Breast epithelium (tissue), 4 donors: Measurements from ENCODE around the gene GRIN1. TPM values are rescaled to one million over a fixed set of nuclear protein-coding genes. Genes with fewer than 3 reads are reported as not detected.
"Not testable (repeated sequence)": the region's sequence is repeated elsewhere in the genome, so short reads cannot be mapped to it uniquely, and the experiment has no call there.

ENCODE experiments used
- DNase-seq, 2 donors: peaks; one replicate each; pipeline ENCODE4 v3.0.0-alpha.2; 2019; ENCODE audit warnings: low spot score in 2 of 2
- H3K27ac ChIP-seq, 2 donors: fragments of 200-600 bp; sonication (generic) in 1 of 2; one replicate each; pipeline ENCODE4 v1.5.1; 2016 to 2019; ENCODE audit warnings: mild to moderate bottlenecking in 1 of 2
- H3K27me3 ChIP-seq, 2 donors: fragments of 200-600 bp; sonication (generic) in 1 of 2; one replicate each; pipeline versions ENCODE4 v1.5.1 to v1.6.0; 2017 to 2019; ENCODE audit warnings: control low read depth in 1 of 2, mild to moderate bottlenecking in 1 of 2
- H3K36me3 ChIP-seq: fragments of 200-600 bp; one replicate; pipeline ENCODE4 v1.5.1; 2019
- H3K4me1 ChIP-seq, 2 donors: fragments of 200-600 bp; sonication (generic); one replicate each; pipeline ENCODE4 v1.5.1; 2016 to 2019; ENCODE audit warnings: control low read depth in 1 of 2
- H3K4me3 ChIP-seq, 3 donors: fragments of 200-600 bp; sonication (generic); 1 replicate in 2 of 3; 2 replicates in 1 of 3; pipeline ENCODE4 v1.5.1; 2016 to 2019; ENCODE audit warnings: mild to moderate bottlenecking in 3 of 3, moderate library complexity in 2 of 3
- H3K9me3 ChIP-seq, 2 donors: fragments of 200-600 bp; sonication (generic) in 1 of 2; one replicate each; pipeline ENCODE4 v1.5.1; 2016 to 2019; ENCODE audit warnings: control low read depth in 1 of 2
- POLR2A ChIP-seq: fragments of 450-650 bp; IDR thresholded peaks from one replicate; pipeline ENCODE4 v1.6.1; 2016; ENCODE audit warnings: antibody characterized with exemption, mild to moderate bottlenecking, moderate library complexity
- POLR2AphosphoS5 ChIP-seq, 3 donors: sonication (generic); formaldehyde crosslinking; IDR thresholded peaks; one replicate each; pipeline ENCODE4 v1.6.1; 2017; ENCODE audit warnings: antibody characterized with exemption in 3 of 3
- intact Hi-C: fragments of 100-400 bp; cut with DNase I; formaldehyde crosslinking; loops from one replicate; pipeline ENCODE4 v1.15.1; 2023; ENCODE audit warnings: low total_unique reads
- total RNA-seq, 3 donors: library from RNA; depleted of rRNA; stranded (reverse); fragments of >200 nt; gene quantifications; one replicate each; pipeline ENCODE4 v1.1.0, GENCODE V29; 2016
- TF ChIP-seq, protein P1 (sequence below), 3 donors: fragments of 450-650 bp; IDR thresholded peaks; one replicate each; pipeline ENCODE4 v1.5.1; 2016 to 2017; ENCODE audit warnings: antibody characterized with exemption in 3 of 3, mild to moderate bottlenecking in 3 of 3, moderate library complexity in 3 of 3

Gene GRIN1
- total RNA-seq, 3 donors from 2014 or later = 1.3 to 1.9 TPM; not detected in 1

DNA sequence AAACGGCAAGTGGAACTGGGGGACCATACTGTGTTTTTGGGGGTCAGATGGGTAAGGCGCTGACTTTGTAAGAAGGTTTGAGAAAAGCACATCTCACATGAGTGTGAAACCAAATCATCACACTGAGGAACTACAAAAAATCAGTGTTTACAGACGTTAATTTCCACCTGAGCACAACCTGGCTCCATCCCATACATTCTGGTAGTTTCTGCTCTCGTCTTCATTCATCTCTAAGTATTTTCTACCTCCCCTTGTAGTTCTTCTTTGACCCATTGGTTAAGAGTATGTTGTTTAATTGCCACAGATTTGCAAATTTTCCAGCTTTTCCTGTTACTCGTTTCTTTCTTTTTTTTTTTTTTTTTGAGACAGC, 15.5 kb upstream of the GRIN1 start:
- intact Hi-C loops = no loop called here
- Histone ChIP-seq H3K9me3 (no peaks in the 10 kb centered on the region), H3K4me1 (peaks cover 0 to 8% of the 10 kb centered on the region in 2 donors), H3K27ac (no peak overlapping the region), H3K36me3 (no peaks in the 10 kb centered on the region), H3K4me3 (no peak overlapping the region), H3K27me3 (no peaks in the 10 kb centered on the region)
- TF ChIP-seq POLR2A (no peak), POLR2AphosphoS5 (IDR thresholded peaks at IDR 0.05) (no peak)
- TF ChIP-seq, protein P1, sequence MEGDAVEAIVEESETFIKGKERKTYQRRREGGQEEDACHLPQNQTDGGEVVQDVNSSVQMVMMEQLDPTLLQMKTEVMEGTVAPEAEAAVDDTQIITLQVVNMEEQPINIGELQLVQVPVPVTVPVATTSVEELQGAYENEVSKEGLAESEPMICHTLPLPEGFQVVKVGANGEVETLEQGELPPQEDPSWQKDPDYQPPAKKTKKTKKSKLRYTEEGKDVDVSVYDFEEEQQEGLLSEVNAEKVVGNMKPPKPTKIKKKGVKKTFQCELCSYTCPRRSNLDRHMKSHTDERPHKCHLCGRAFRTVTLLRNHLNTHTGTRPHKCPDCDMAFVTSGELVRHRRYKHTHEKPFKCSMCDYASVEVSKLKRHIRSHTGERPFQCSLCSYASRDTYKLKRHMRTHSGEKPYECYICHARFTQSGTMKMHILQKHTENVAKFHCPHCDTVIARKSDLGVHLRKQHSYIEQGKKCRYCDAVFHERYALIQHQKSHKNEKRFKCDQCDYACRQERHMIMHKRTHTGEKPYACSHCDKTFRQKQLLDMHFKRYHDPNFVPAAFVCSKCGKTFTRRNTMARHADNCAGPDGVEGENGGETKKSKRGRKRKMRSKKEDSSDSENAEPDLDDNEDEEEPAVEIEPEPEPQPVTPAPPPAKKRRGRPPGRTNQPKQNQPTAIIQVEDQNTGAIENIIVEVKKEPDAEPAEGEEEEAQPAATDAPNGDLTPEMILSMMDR (IDR thresholded peaks at IDR 0.05) = no peak
- DNase-seq = no peak

DNA sequence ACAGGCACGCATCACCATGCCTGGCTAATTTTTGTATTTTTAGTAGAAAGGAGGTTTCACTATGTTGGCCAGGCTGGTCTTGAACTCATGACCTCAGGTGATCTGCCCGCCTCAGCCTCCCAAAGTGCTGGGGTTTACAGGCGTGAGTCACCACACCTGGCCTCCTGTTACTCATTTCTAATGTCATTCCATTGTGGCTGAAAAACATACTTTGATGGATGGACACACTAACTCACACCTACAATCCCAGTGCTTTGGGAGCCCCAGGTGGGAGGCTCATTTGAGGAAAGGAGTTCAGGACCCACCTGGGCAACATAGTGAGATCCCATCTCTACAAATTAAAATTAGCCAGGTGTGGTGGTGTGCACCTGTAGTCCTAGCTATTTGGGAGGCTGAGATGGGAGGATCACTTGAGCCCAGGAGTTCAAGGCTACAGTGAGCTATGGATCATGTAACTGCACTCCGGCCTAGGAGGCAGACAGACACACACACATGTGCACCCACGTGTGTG, 14.9 kb upstream of the GRIN1 start:
- H3K27me3 ChIP-seq, H3K9me3 ChIP-seq, DNase-seq, H3K4me3 ChIP-seq, H3K27ac ChIP-seq, H3K36me3 ChIP-seq, intact Hi-C loops: not testable (repeated sequence)
- peaks cover 0 to 13% of the 10 kb centered on the region in 2 donors for H3K4me1 ChIP-seq

DNA sequence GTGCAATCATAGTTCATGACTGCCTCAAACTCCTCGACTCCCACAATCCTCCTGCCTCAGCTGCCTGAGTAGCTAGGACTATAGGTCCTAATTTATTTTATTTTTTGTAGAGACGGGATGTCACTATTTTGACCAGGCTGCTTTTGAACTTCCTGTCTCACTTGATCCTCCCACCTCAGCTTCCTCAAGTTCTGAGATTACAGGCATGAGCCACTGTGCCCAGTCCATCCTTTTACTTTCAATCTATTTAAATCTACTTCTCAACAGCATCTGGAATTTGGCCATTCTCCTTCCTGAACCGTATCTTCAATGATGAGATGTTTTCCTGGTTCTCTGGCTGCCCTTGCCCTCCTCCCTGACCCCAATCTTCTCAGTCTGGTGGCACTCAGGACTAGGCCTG, 12.2 kb upstream of the GRIN1 start:
- intact Hi-C loops = no loop called here
- Histone ChIP-seq H3K9me3 (peaks cover 0 to 11% of the 10 kb centered on the region in 2 donors), H3K4me1 (peaks cover 0 to 13% of the 10 kb centered on the region in 2 donors), H3K27ac (peak overlapping the region; percentile 75 to 82), H3K36me3 (no peaks in the 10 kb centered on the region), H3K27me3 (no peaks in the 10 kb centered on the region), H3K4me3 (peak overlapping the region in 2 of 3 donors; percentile 28 to 82)
- DNase-seq = no peak
- TF ChIP-seq POLR2A (no peak), POLR2AphosphoS5 (IDR thresholded peaks at IDR 0.05) (no peak)
- TF ChIP-seq, protein P1 (IDR thresholded peaks at IDR 0.05) = no peak

DNA sequence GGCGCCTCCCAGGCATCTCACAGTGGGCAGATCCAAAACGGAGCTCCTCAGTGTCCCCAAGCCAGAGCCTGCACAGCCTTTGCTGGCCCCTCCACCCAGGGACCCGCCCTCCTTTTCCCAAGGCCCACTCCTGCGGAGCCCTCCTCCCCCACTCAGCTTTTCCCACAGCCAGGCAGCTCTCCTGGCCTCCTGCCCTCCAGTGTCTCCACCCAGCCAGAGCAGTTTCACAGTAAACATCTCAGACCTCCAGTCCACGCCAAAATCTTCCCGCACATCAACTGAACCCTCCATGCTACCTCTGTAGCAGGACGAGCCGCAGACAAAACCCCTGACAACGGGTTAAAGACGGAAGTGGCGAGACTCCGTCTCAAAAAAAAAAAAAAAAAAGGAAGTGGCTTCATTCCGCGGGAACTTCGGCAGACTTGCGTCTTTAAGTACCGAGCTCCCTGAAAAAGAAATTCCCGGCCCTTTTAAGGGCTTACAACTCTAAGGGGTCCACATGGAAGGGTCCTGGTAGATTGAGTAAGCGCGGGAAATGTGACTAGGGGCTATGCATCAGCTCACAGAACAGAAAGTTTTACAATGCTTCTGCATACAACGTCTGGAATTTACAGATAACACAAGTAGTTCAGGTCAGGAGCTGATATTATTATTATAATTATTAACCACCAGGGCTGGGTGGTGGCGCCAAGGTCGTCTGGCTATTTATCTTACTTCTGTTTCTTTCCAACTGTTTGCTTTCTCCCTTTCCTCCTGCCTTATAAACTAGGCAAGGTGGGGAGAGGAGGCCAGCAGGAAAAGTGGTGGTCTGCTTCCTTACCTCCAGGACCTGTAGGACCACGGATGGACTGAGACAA, 11.4 kb upstream of the GRIN1 start:
- intact Hi-C loops = no loop called here
- H3K36me3 ChIP-seq = no peaks in the 10 kb centered on the region
- H3K4me1 ChIP-seq = peaks cover 0 to 13% of the 10 kb centered on the region in 2 donors
- DNase-seq = no peak
- no peaks in the 10 kb centered on the region for H3K27me3 ChIP-seq
- TF ChIP-seq, protein P1 (IDR thresholded peaks at IDR 0.05) = no peak
- TF ChIP-seq POLR2AphosphoS5 (IDR thresholded peaks at IDR 0.05) (no peak), POLR2A (no peak)
- peaks cover 0 to 11% of the 10 kb centered on the region in 2 donors for H3K9me3 ChIP-seq
- H3K27ac ChIP-seq = peak overlapping the region; percentile 75 to 82
- H3K4me3 ChIP-seq = peak overlapping the region in 2 of 3 donors; percentile 28 to 82

DNA sequence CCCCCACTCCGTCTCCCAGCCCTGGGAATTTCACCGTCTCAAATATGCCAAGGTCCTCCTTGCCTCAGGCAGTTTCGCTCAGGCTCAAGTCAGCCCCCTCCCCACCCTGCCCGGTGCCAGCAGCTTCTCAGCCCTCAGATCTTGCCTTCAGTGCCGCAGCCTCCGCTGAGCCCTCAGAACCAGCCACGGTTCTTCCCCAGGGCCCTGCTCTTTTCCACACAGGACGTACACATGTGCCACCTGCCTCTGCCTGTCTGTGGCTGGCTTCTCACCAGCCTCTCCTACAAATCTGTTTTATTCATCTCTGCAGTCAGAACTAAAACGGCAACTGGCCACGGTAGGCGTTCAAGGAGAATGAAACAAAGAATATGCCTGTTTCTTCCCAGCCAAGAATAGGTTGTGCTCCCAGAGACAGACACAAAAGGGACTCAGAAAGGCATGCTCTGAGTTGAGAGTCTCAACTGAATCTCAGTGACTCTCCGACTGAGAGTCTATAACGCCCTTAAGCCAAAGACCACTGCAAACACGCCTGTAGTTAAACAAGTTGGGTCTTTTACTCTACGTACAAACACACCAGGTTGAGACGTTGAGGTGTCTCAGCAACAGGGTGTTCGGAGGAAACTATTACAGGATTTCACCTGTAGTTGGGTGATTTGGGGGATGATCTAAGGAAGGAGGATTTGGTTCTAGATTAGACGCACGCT, 10.6 kb upstream of the GRIN1 start:
- Histone ChIP-seq H3K4me3 (peak overlapping the region in 2 of 3 donors; percentile 80 to 82), H3K27ac (peak overlapping the region; percentile 8 to 75), H3K36me3 (no peaks in the 10 kb centered on the region), H3K9me3 (peaks cover 0 to 11% of the 10 kb centered on the region in 2 donors), H3K27me3 (no peaks in the 10 kb centered on the region), H3K4me1 (peaks cover 0 to 13% of the 10 kb centered on the region in 2 donors)
- DNase-seq = no peak
- TF ChIP-seq POLR2A (no peak), POLR2AphosphoS5 (IDR thresholded peaks at IDR 0.05) (no peak)
- TF ChIP-seq, protein P1 (IDR thresholded peaks at IDR 0.05) = no peak
- intact Hi-C loops = no loop called here
